ENCODE measurements around the gene ZBTB21.

The ZBTB21 gene

DNA sequence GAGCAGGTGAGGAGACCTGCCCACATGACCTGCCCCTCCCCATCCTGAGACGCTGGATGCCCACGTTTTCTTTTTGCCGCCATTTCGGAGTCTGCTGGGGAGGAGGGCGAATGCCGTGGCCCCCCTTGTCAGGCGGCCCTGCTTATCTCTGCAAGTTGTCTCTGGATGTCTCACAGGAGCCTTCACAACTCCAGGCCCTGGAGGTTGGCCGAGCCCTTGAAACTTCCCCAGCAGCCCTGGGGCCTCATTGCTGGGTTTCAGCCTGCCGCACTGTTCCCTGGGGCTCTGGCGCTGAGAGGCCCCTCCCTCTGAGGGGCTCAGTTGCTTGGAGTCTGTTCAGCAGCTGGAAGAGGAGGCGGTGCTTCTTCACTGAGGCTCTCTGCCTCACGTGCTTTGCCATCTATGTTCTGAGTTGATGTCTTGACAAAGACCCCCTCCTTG lies 29.8 kb upstream of the ZBTB21 start:
- no peak overlapping the region for H3K4me3 ChIP-seq (ENCODE audit: low read length)
- no peaks in the 10 kb centered on the region; the same call in 1 of the 2 replicates for H3K4me1 ChIP-seq (ENCODE audit: control insufficient read depth, insufficient read depth, low read length)
- no peaks in the 10 kb centered on the region for H3K27me3 ChIP-seq (ENCODE audit: control insufficient read depth, insufficient read depth, low read length)
- no peaks in the 10 kb centered on the region for H3K9me3 ChIP-seq (ENCODE audit: control insufficient read depth, insufficient read depth, low read length)
- no CpG with 5 or more reads among the region's 12 CpGs for WGBS (ENCODE audit: insufficient coverage, insufficient read length)
- H3K27ac ChIP-seq (ENCODE audit: low read length), result no peak overlapping the region
- DNase-seq (ENCODE audit: low read depth, low spot score), result no peak
- H3K36me3 ChIP-seq (ENCODE audit: control insufficient read depth, insufficient read depth, low read length), result no peaks in the 10 kb centered on the region

DNA sequence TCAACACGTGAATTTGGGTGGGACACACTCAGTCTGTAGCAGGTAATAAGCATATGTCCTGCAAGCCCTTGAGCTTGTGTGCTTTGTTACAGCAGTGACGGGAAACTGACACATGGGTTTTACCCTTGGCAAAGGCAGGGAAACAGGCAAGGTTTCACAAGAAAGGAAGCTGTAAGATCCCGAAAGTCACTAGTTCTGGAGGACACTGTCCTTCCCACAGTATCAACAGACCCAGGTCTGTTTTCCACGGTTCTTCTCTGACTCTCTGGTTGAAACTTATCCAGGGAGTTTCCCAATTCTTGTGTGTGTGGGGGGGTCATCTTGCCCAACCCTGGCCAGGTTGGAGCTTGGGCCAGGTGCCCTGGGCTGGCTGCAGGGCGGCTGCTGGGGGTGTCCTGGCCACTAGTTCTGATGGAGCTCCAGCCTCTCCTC lies 29.3 kb upstream of the ZBTB21 start:
- no peaks in the 10 kb centered on the region for H3K27me3 ChIP-seq (ENCODE audit: control insufficient read depth, insufficient read depth, low read length)
- H3K4me3 ChIP-seq (ENCODE audit: low read length), result no peak overlapping the region
- no peaks in the 10 kb centered on the region for H3K9me3 ChIP-seq (ENCODE audit: control insufficient read depth, insufficient read depth, low read length)
- no peak overlapping the region for H3K27ac ChIP-seq (ENCODE audit: low read length)
- H3K36me3 ChIP-seq (ENCODE audit: control insufficient read depth, insufficient read depth, low read length), result no peaks in the 10 kb centered on the region
- no CpG with 5 or more reads among the region's 5 CpGs for WGBS (ENCODE audit: insufficient coverage, insufficient read length)
- no peak for DNase-seq (ENCODE audit: low read depth, low spot score)
- no peaks in the 10 kb centered on the region; the same call in 1 of the 2 replicates for H3K4me1 ChIP-seq (ENCODE audit: control insufficient read depth, insufficient read depth, low read length)

DNA sequence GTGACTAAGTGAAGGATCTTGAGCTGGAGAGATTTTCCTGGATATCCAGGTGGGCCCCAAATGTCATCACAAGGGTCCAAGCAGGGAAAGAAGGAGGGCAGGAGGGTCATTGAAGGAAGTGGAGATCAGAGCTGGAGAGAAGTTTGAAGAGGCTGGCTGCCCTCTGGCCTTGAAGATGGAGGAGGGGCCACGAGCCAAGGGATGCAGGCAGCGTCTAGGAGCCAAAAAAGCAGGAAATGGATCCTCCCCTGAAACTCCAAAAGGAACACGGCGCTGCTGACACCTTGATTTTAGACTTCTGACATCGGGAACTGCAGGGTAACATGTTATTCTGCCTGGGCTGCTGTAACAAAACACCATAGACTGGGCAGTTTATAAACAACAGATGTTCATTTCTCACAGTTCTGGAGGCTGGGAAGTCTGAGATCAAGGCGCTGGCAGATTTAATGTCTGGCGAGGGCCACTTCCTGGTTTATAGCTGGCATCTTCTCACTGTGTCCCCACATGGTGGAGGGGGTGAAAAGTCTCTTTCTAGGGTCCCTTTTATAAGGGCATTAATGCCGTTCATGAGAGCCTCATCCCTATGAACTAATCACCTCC lies 28.8 kb upstream of the ZBTB21 start:
- Histone ChIP-seq H3K4me1 (ENCODE audit: control insufficient read depth, insufficient read depth, low read length) (no peaks in the 10 kb centered on the region; the same call in 1 of the 2 replicates), H3K4me3 (ENCODE audit: low read length) (no peak overlapping the region), H3K9me3 (ENCODE audit: control insufficient read depth, insufficient read depth, low read length) (no peaks in the 10 kb centered on the region), H3K27me3 (ENCODE audit: control insufficient read depth, insufficient read depth, low read length) (no peaks in the 10 kb centered on the region), H3K36me3 (ENCODE audit: control insufficient read depth, insufficient read depth, low read length) (no peaks in the 10 kb centered on the region), H3K27ac (ENCODE audit: low read length) (no peak overlapping the region)
- DNase-seq (ENCODE audit: low read depth, low spot score), result no peak
- no CpG with 5 or more reads among the region's 8 CpGs for WGBS (ENCODE audit: insufficient coverage, insufficient read length)

DNA sequence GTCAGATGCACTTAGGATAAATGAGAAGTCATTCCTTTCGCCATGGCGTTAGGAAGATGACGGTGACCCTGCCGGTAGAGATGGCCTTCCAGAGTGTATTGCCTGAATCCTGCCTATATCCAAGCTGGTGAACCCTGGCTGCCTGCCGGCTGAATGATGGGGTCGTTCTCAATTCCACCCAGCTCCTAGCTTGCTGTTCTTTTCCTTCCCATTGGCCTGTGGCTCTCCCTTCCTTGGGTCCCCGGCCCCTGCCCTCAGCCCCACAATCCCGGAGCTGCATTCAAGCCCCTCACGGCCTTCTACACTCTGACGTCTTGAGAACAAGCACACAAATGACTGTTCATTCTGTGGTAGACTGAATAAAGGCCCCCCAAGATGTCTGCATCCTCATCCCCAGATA lies 28.2 kb upstream of the ZBTB21 start:
- no peaks in the 10 kb centered on the region; the same call in 1 of the 2 replicates for H3K4me1 ChIP-seq (ENCODE audit: control insufficient read depth, insufficient read depth, low read length)
- no peak for DNase-seq (ENCODE audit: low read depth, low spot score)
- no peaks in the 10 kb centered on the region for H3K27me3 ChIP-seq (ENCODE audit: control insufficient read depth, insufficient read depth, low read length)
- no peak overlapping the region for H3K4me3 ChIP-seq (ENCODE audit: low read length)
- H3K36me3 ChIP-seq (ENCODE audit: control insufficient read depth, insufficient read depth, low read length), result no peaks in the 10 kb centered on the region
- WGBS (ENCODE audit: insufficient coverage, insufficient read length), result no CpG with 5 or more reads among the region's 10 CpGs
- no peak overlapping the region for H3K27ac ChIP-seq (ENCODE audit: low read length)
- H3K9me3 ChIP-seq (ENCODE audit: control insufficient read depth, insufficient read depth, low read length), result no peaks in the 10 kb centered on the region

DNA sequence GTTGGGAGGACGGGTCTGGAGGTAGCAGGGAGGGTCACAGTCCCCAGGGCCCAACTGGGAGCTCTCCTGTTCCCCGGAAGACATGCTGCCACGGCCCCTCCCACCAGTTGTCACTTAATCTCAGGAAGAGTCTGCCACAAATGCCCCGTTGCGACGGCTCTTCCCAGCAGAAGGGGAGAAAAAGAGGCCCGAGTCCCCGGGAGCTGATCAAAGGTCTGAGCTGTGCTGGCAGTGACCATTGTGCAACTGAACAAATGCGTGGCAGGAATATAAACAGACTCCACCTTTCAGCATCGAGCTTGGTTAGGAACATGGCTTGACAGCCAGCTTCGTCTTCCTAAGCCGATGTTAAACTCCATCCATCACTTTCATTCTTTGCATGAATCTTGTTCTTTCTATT lies 27.8 kb upstream of the ZBTB21 start:
- no peak for DNase-seq (ENCODE audit: low read depth, low spot score)
- no peaks in the 10 kb centered on the region; the same call in 1 of the 2 replicates for H3K4me1 ChIP-seq (ENCODE audit: control insufficient read depth, insufficient read depth, low read length)
- no peak overlapping the region for H3K4me3 ChIP-seq (ENCODE audit: low read length)
- peaks cover 1% of the 10 kb centered on the region; the same call in 1 of the 2 replicates for H3K36me3 ChIP-seq (ENCODE audit: control insufficient read depth, insufficient read depth, low read length)
- no peaks in the 10 kb centered on the region for H3K27me3 ChIP-seq (ENCODE audit: control insufficient read depth, insufficient read depth, low read length)
- H3K9me3 ChIP-seq (ENCODE audit: control insufficient read depth, insufficient read depth, low read length), result no peaks in the 10 kb centered on the region
- H3K27ac ChIP-seq (ENCODE audit: low read length), result no peak overlapping the region
- WGBS (ENCODE audit: insufficient coverage, insufficient read length), result no CpG with 5 or more reads among the region's 12 CpGs

DNA sequence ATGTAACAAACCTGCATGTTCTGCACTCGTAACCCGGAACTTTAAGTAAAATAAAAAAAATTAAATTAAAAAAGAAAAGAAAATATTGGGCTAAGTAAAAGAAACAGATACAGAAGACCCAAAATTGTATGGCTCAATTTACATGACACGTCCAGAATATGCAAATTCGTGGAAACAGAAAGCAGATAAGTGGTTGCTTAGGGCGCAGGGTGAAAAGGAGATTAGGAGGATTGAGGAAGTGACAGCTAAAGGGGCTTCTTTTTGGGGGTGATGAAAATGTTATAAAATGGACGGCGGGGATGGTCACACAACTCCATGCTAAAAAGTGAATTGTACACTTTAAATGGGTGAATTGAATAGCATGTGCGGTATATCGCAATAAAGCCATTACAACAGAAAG lies 27.4 kb upstream of the ZBTB21 start:
- no peak overlapping the region for H3K4me3 ChIP-seq (ENCODE audit: low read length)
- no peak for DNase-seq (ENCODE audit: low read depth, low spot score)
- no peaks in the 10 kb centered on the region for H3K9me3 ChIP-seq (ENCODE audit: control insufficient read depth, insufficient read depth, low read length)
- H3K27me3 ChIP-seq (ENCODE audit: control insufficient read depth, insufficient read depth, low read length), result no peaks in the 10 kb centered on the region
- WGBS (ENCODE audit: insufficient coverage, insufficient read length), result no CpG with 5 or more reads among the region's 9 CpGs
- no peaks in the 10 kb centered on the region; the same call in 1 of the 2 replicates for H3K4me1 ChIP-seq (ENCODE audit: control insufficient read depth, insufficient read depth, low read length)
- peaks cover 2% of the 10 kb centered on the region; the same call in 1 of the 2 replicates for H3K36me3 ChIP-seq (ENCODE audit: control insufficient read depth, insufficient read depth, low read length)
- no peak overlapping the region for H3K27ac ChIP-seq (ENCODE audit: low read length)

DNA sequence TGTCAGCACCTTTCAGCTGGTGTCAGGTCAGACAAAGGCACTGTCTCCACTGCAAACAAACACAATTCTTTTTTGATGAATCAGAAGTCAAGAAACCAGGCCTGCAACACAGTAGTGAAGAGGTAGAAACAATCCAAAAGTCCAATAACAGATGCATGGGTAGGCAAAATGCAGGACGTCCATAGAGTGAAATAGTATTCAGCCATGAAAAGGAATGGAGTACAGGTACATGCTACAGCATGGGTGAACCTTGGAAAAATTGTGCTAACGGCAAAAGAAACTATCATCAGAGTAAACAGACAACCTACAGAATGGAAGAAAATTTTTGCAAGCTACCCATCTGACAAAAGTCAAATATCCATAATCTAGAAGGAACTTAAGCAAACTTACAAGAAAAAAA lies 26.2 kb upstream of the ZBTB21 start:
- peaks cover 2% of the 10 kb centered on the region; the same call in 1 of the 2 replicates for H3K36me3 ChIP-seq (ENCODE audit: control insufficient read depth, insufficient read depth, low read length)

DNA sequence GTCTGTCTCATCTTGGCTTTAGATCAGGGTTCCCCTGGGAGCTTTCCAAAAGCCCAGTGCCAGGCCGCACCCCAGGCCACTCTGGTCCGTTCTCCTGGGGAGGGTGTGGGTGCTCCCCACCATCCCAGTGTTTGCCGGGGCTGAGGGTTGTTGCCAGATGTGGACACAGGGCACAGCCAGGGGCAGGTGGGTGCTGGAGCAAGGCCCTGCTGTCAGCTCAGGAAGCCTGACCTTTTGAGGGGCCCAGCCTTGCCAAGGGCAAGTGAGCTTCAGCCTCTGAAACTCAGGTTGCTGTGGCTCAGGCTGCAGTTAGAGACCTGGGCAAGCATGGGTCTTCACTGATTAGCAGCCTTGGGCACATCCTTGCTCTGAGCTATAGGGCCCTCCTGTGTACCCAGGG lies 22.8 kb upstream of the ZBTB21 start:
- Histone ChIP-seq H3K4me3 (ENCODE audit: low read length) (peak overlapping the region; percentile 8; the same call in 1 of the 2 replicates), H3K27ac (ENCODE audit: low read length) (no peak overlapping the region), H3K9me3 (ENCODE audit: control insufficient read depth, insufficient read depth, low read length) (no peaks in the 10 kb centered on the region), H3K36me3 (ENCODE audit: control insufficient read depth, insufficient read depth, low read length) (peaks cover 2% of the 10 kb centered on the region; the same call in 1 of the 2 replicates), H3K27me3 (ENCODE audit: control insufficient read depth, insufficient read depth, low read length) (no peaks in the 10 kb centered on the region), H3K4me1 (ENCODE audit: control insufficient read depth, insufficient read depth, low read length) (peaks cover 2% of the 10 kb centered on the region; the same call in 1 of the 2 replicates)
- DNase-seq (ENCODE audit: low read depth, low spot score), result no peak
- WGBS (ENCODE audit: insufficient coverage, insufficient read length), result no CpG with 5 or more reads among the region's 3 CpGs

More for the DNA sequence above, 26.2 kb upstream of the ZBTB21 start:
- Histone ChIP-seq H3K27me3 (ENCODE audit: control insufficient read depth, insufficient read depth, low read length) (no peaks in the 10 kb centered on the region), H3K9me3 (ENCODE audit: control insufficient read depth, insufficient read depth, low read length) (no peaks in the 10 kb centered on the region), H3K4me1 (ENCODE audit: control insufficient read depth, insufficient read depth, low read length) (peaks cover 2% of the 10 kb centered on the region; the same call in 1 of the 2 replicates), H3K4me3 (ENCODE audit: low read length) (no peak overlapping the region), H3K27ac (ENCODE audit: low read length) (no peak overlapping the region)
- no CpG with 5 or more reads among the region's 2 CpGs for WGBS (ENCODE audit: insufficient coverage, insufficient read length)
- DNase-seq (ENCODE audit: low read depth, low spot score), result no peak

DNA sequence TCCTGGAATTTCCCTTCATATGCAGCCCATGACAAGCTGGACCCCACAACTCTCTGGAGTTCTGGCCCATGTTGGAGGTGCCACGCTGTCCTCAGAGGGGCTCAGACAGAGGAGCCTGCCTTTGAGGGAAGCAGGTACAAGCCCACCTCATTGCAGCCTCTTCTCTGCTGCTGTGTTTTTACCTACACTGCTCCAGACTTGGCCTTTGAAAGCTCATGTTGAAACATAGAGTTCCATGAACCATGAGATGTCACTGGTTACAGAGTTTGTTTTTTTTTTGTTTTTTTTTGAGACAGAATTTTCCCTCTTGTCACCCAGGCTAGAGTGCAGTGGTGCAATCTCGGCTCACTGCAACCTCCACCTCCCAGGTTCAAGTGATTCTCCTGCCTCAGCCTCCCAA lies 22.1 kb upstream of the ZBTB21 start:
- peaks cover 2% of the 10 kb centered on the region; the same call in 1 of the 2 replicates for H3K4me1 ChIP-seq (ENCODE audit: control insufficient read depth, insufficient read depth, low read length)
- WGBS (ENCODE audit: insufficient coverage, insufficient read length), result no CpG with 5 or more reads among the region's 2 CpGs
- H3K27me3 ChIP-seq (ENCODE audit: control insufficient read depth, insufficient read depth, low read length), result no peaks in the 10 kb centered on the region

DNA sequence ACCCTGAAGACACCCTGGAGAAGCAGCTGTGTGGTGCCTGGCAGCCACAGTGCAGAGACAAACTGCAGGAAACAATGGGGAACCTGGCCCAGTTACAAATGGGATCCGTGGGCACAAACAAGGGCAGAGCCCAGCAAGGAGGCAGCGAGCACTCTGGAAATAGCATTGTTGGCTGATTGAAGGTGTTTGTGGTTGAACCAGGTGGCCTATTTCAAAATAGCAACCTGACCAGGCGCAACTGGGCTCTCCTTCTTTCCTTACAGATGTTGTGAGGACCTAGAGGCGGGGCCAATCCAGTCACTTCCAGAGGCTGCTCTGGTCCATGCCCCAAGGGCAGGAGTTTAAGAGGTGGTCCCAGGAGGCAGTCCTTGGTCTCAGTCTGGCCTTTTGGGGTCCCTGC lies 21.7 kb upstream of the ZBTB21 start:
- Histone ChIP-seq H3K27me3 (ENCODE audit: control insufficient read depth, insufficient read depth, low read length) (no peaks in the 10 kb centered on the region), H3K4me3 (ENCODE audit: low read length) (no peak overlapping the region), H3K36me3 (ENCODE audit: control insufficient read depth, insufficient read depth, low read length) (peaks cover 2% of the 10 kb centered on the region; the same call in 1 of the 2 replicates), H3K27ac (ENCODE audit: low read length) (no peak overlapping the region), H3K9me3 (ENCODE audit: control insufficient read depth, insufficient read depth, low read length) (no peaks in the 10 kb centered on the region), H3K4me1 (ENCODE audit: control insufficient read depth, insufficient read depth, low read length) (peaks cover 2% of the 10 kb centered on the region; the same call in 1 of the 2 replicates)
- WGBS (ENCODE audit: insufficient coverage, insufficient read length), result no CpG with 5 or more reads among the region's 4 CpGs
- DNase-seq (ENCODE audit: low read depth, low spot score), result no peak

More for the DNA sequence above, 22.1 kb upstream of the ZBTB21 start:
- no peaks in the 10 kb centered on the region for H3K9me3 ChIP-seq (ENCODE audit: control insufficient read depth, insufficient read depth, low read length)
- peaks cover 2% of the 10 kb centered on the region; the same call in 1 of the 2 replicates for H3K36me3 ChIP-seq (ENCODE audit: control insufficient read depth, insufficient read depth, low read length)
- DNase-seq (ENCODE audit: low read depth, low spot score), result no peak
- no peak overlapping the region for H3K4me3 ChIP-seq (ENCODE audit: low read length)
- H3K27ac ChIP-seq (ENCODE audit: low read length), result no peak overlapping the region

DNA sequence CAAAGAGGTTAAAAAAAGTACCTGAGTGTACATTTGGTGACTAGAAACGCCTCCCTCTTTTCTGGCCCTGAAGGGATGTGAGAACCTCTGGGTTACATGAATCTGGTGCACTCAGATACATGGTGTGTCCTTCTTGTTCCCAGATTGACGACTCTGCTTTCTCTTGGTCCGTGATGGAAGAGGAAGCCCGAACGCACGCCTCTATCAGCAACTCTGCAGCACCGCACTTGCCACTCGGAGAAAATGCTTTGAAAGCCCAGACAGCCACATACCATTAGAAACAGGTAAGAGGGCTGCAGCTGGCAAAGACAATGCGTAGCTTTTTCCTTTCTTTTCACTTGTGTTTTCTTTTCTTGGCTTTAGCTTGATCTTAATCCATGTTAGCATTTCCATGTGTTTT lies 21.1 kb upstream of the ZBTB21 start:
- no CpG with 5 or more reads among the region's 9 CpGs for WGBS (ENCODE audit: insufficient coverage, insufficient read length)
- H3K36me3 ChIP-seq (ENCODE audit: control insufficient read depth, insufficient read depth, low read length), result peaks cover 2% of the 10 kb centered on the region; the same call in 1 of the 2 replicates
- H3K4me1 ChIP-seq (ENCODE audit: control insufficient read depth, insufficient read depth, low read length), result peaks cover 2% of the 10 kb centered on the region; the same call in 1 of the 2 replicates

More for the DNA sequence above, 21.1 kb upstream of the ZBTB21 start:
- Histone ChIP-seq H3K4me3 (ENCODE audit: low read length) (no peak overlapping the region), H3K27me3 (ENCODE audit: control insufficient read depth, insufficient read depth, low read length) (no peaks in the 10 kb centered on the region), H3K9me3 (ENCODE audit: control insufficient read depth, insufficient read depth, low read length) (no peaks in the 10 kb centered on the region), H3K27ac (ENCODE audit: low read length) (no peak overlapping the region)
- no peak for DNase-seq (ENCODE audit: low read depth, low spot score)

All from iPS DF 6.9 (cell line).